ENCODE data around the gene GRID2.

Gene GRID2

GRCh38 chr4:92988301-92988700 is 684.5 kb downstream of the GRID2 start:
- no peak for DNase-seq

GRCh38 chr4:92992758-92993157 is 689.0 kb downstream of the GRID2 start:
- no peak for DNase-seq

GRCh38 chr4:92994727-92995126 is 691.0 kb downstream of the GRID2 start:
- DNase-seq, result no peak

- no peak for DNase-seq
These were observed 692.8 kb downstream of the GRID2 start for GRCh38 chr4:92996533-92996932.

GRCh38 chr4:93000910-93001309 is 697.1 kb downstream of the GRID2 start:
- DNase-seq, result no peak

- DNase-seq, result no peak
These were observed 698.5 kb downstream of the GRID2 start for GRCh38 chr4:93002240-93002639.

GRCh38 chr4:93016350-93016749 is 712.6 kb downstream of the GRID2 start:
- DNase-seq, result no peak

- DNase-seq, result no peak
These were observed 714.5 kb downstream of the GRID2 start for GRCh38 chr4:93018243-93018642.

GRCh38 chr4:93018806-93019205 is 715.0 kb downstream of the GRID2 start:
- no peak for DNase-seq

GRCh38 chr4:93029769-93030168 is 726.0 kb downstream of the GRID2 start:
- no peak for DNase-seq

GRCh38 chr4:93030670-93031069 is 726.9 kb downstream of the GRID2 start:
- DNase-seq, result no peak

GRCh38 chr4:93031431-93032098 is 727.8 kb downstream of the GRID2 start:
- no peak for DNase-seq

- no peak for DNase-seq
These were observed 739.0 kb downstream of the GRID2 start for GRCh38 chr4:93042746-93043145.

- no peak for DNase-seq
These were observed 749.4 kb downstream of the GRID2 start for GRCh38 chr4:93053140-93053539.

- no peak for DNase-seq
These were observed 758.1 kb downstream of the GRID2 start for GRCh38 chr4:93061826-93062225.

GRCh38 chr4:93063325-93063724 is 759.6 kb downstream of the GRID2 start:
- no peak for DNase-seq

GRCh38 chr4:93065790-93066189 is 762.0 kb downstream of the GRID2 start:
- DNase-seq, result no peak

GRCh38 chr4:93066749-93067148 is 763.0 kb downstream of the GRID2 start:
- DNase-seq, result no peak

- DNase-seq, result no peak
These were observed 768.5 kb downstream of the GRID2 start for GRCh38 chr4:93072292-93072691.

- DNase-seq, result no peak
These were observed 776.5 kb downstream of the GRID2 start for GRCh38 chr4:93080316-93080715.

GRCh38 chr4:93084599-93085305 is 781.0 kb downstream of the GRID2 start:
- DNase-seq, result no peak

- no peak for DNase-seq
These were observed 782.6 kb downstream of the GRID2 start for GRCh38 chr4:93086356-93086755.

- DNase-seq, result no peak
These were observed 789.0 kb downstream of the GRID2 start for GRCh38 chr4:93092765-93093164.

GRCh38 chr4:93103042-93103441 is 799.3 kb downstream of the GRID2 start:
- DNase-seq, result no peak

GRCh38 chr4:93116624-93117023 is 812.9 kb downstream of the GRID2 start:
- DNase-seq, result no peak
